Measurements from ENCODE around the gene PRKD1.

The PRKD1 gene

GRCh38 chr14:29536886-29537511, 390.6 kb downstream of the PRKD1 start:
- H4K20me1 ChIP-seq (ENCODE audit: insufficient read depth, low read length), result no peaks in the 10 kb centered on the region
- no peak overlapping the region for H3K27ac ChIP-seq (ENCODE audit: low read length)
- H3K4me3 ChIP-seq (ENCODE audit: low read length), result no peak overlapping the region
- TF ChIP-seq EZH2phosphoT487 (IDR thresholded peaks at IDR 0.05; ENCODE audit: low read depth), result no peak
- peak; percentile 50 for TF ChIP-seq CTCF (IDR thresholded peaks at IDR 0.05; ENCODE audit: low read depth, low read length)
- no peaks in the 10 kb centered on the region for H3K79me2 ChIP-seq (ENCODE audit: low read length)
- no peak overlapping the region for H2AFZ ChIP-seq (ENCODE audit: low read depth, low read length)
- H3K4me1 ChIP-seq (ENCODE audit: low read length), result peaks cover 9% of the 10 kb centered on the region
- no peaks in the 10 kb centered on the region for H3K36me3 ChIP-seq (replicated peaks; ENCODE audit: low read depth, low read length)
- no peak overlapping the region for H3K9ac ChIP-seq (ENCODE audit: low read length)
- no peak overlapping the region for H3K4me2 ChIP-seq (ENCODE audit: low read length)
- H3K27me3 ChIP-seq (ENCODE audit: low read depth, low read length), result no peaks in the 10 kb centered on the region
- H3K9me3 ChIP-seq (ENCODE audit: insufficient read depth, low read length), result no peaks in the 10 kb centered on the region

- Histone ChIP-seq H3K27ac (ENCODE audit: low read length) (no peak overlapping the region), H2AFZ (ENCODE audit: low read depth, low read length) (no peak overlapping the region), H3K4me1 (ENCODE audit: low read length) (no peaks in the 10 kb centered on the region), H4K20me1 (ENCODE audit: insufficient read depth, low read length) (no peaks in the 10 kb centered on the region), H3K4me2 (ENCODE audit: low read length) (no peak overlapping the region), H3K4me3 (ENCODE audit: low read length) (no peak overlapping the region), H3K9ac (ENCODE audit: low read length) (no peak overlapping the region), H3K36me3 (replicated peaks; ENCODE audit: low read depth, low read length) (no peaks in the 10 kb centered on the region), H3K79me2 (ENCODE audit: low read length) (no peaks in the 10 kb centered on the region), H3K9me3 (ENCODE audit: insufficient read depth, low read length) (no peaks in the 10 kb centered on the region), H3K27me3 (ENCODE audit: low read depth, low read length) (no peaks in the 10 kb centered on the region)
- peak; percentile 40 for TF ChIP-seq CTCF (IDR thresholded peaks at IDR 0.05; ENCODE audit: low read depth, low read length)
- TF ChIP-seq EZH2phosphoT487 (IDR thresholded peaks at IDR 0.05; ENCODE audit: low read depth), result no peak
Measured at GRCh38 chr14:29529418-29529817, 398.2 kb downstream of the PRKD1 start.

GRCh38 chr14:29528889-29529288, 398.8 kb downstream of the PRKD1 start:
- Histone ChIP-seq H3K9me3 (ENCODE audit: insufficient read depth, low read length) (no peaks in the 10 kb centered on the region), H3K27me3 (ENCODE audit: low read depth, low read length) (no peaks in the 10 kb centered on the region), H3K4me1 (ENCODE audit: low read length) (no peaks in the 10 kb centered on the region), H3K36me3 (replicated peaks; ENCODE audit: low read depth, low read length) (no peaks in the 10 kb centered on the region), H3K27ac (ENCODE audit: low read length) (no peak overlapping the region), H3K4me2 (ENCODE audit: low read length) (no peak overlapping the region), H2AFZ (ENCODE audit: low read depth, low read length) (no peak overlapping the region), H3K79me2 (ENCODE audit: low read length) (no peaks in the 10 kb centered on the region), H3K4me3 (ENCODE audit: low read length) (no peak overlapping the region), H4K20me1 (ENCODE audit: insufficient read depth, low read length) (no peaks in the 10 kb centered on the region), H3K9ac (ENCODE audit: low read length) (no peak overlapping the region)
- TF ChIP-seq EZH2phosphoT487 (IDR thresholded peaks at IDR 0.05; ENCODE audit: low read depth), result no peak
- no peak for TF ChIP-seq CTCF (IDR thresholded peaks at IDR 0.05; ENCODE audit: low read depth, low read length)

GRCh38 chr14:29527286-29527685, 400.4 kb downstream of the PRKD1 start:
- no peaks in the 10 kb centered on the region for H3K79me2 ChIP-seq (ENCODE audit: low read length)
- H4K20me1 ChIP-seq (ENCODE audit: insufficient read depth, low read length), result no peaks in the 10 kb centered on the region
- no peak overlapping the region for H3K4me2 ChIP-seq (ENCODE audit: low read length)
- H3K27me3 ChIP-seq (ENCODE audit: low read depth, low read length), result no peaks in the 10 kb centered on the region
- H3K9me3 ChIP-seq (ENCODE audit: insufficient read depth, low read length), result no peaks in the 10 kb centered on the region
- TF ChIP-seq EZH2phosphoT487 (IDR thresholded peaks at IDR 0.05; ENCODE audit: low read depth) (no peak), CTCF (IDR thresholded peaks at IDR 0.05; ENCODE audit: low read depth, low read length) (no peak)
- no peak overlapping the region for H3K4me3 ChIP-seq (ENCODE audit: low read length)
- H3K4me1 ChIP-seq (ENCODE audit: low read length), result no peaks in the 10 kb centered on the region
- no peak overlapping the region for H3K9ac ChIP-seq (ENCODE audit: low read length)
- H3K36me3 ChIP-seq (replicated peaks; ENCODE audit: low read depth, low read length), result no peaks in the 10 kb centered on the region
- no peak overlapping the region for H3K27ac ChIP-seq (ENCODE audit: low read length)
- H2AFZ ChIP-seq (ENCODE audit: low read depth, low read length), result no peak overlapping the region
